Skin epidermis (tissue), 12 donors: ENCODE measurements around the gene RASGRP2.

Source experiments
- H3K27ac ChIP-seq, 21 experiments: fragments of 200-600 bp; sonication (generic) in 11 of 21; one replicate each; pipeline ENCODE4 v1.5.0; 2020; ENCODE audit warnings: mild to moderate bottlenecking in 3 of 21, inconsistent platforms in 2 of 21, moderate library complexity in 2 of 21
- H3K4me3 ChIP-seq, 7 experiments: fragments of 200-600 bp; sonication (generic) in 2 of 7; one replicate each; pipeline ENCODE4 v1.5.0; 2020; ENCODE audit warnings: inconsistent platforms in 2 of 7, mild to moderate bottlenecking in 2 of 7, moderate library complexity in 1 of 7

RASGRP2 gene

DNA sequence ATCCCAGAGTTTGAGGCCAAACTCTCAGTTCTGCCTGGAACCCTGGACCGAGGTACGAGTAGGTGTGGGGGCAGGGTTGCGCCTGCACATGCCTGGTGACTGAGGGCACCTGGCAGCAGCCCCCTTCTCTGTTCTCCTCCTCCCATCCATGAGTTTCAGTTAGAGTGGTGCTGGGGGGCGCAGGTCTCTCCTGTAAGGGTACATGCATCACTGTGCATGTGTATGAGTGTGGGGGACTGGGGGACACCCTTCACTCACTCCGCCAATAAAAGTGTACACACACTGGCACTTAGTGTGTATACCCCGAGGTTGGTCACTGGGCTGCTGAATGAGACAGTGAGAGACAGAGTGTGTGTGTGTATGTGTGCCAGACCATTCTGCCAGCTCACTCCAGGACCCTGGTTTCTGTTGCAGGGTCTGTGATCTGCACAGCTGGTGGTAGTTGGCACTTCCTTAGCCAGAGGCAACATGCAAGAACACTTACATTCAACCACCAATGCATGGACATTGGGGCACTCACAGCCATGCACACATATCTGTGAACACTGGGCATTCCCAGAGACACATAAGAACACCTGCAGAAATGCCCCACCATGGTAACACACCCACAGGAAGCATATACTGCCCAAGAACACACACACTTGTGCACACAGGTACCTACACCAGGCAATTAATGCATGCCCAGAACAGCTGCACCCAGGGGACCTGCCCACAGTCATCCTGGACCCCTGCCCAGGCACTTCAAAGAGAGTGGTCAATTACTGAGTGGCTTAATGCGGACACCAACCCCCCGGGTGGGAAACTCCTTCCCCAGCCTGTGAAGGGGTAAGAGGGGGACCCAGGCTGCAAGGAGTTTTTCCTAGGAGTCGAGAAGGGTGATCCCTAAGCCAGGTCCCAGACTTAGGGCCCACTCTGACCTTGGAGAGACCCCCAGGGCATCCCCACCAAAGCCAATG, 19.8 kb downstream of the RASGRP2 start:
- H3K4me3 ChIP-seq = no peak overlapping the region
- peak overlapping the region in 1 of 21 experiments; percentile 48 for H3K27ac ChIP-seq

- H3K4me3 ChIP-seq = peak within 1 kb of the TSS; percentile 43 to 64 (median 56)
- H3K27ac ChIP-seq = peak within 1 kb of the TSS in 15 of 21 experiments; percentile 15 to 88 (median 60)
Observed at GRCh38 chr11:64723117-64723906, 20.6 kb downstream of the RASGRP2 start, which contains the start of gene NRXN2. Gene NRXN2 (minus strand): TSS chr11:64723197. CDS start chr11:64713699, 9,498 bp downstream.

- Histone ChIP-seq H3K4me3 (peak overlapping the region in 2 of 7 experiments; percentile 48 to 58), H3K27ac (no peak overlapping the region)
Observed at GRCh38 chr11:64722141-64723065, 21.5 kb downstream of the RASGRP2 start.

GRCh38 chr11:64721359-64721699, 22.6 kb downstream of the RASGRP2 start:
- H3K4me3 ChIP-seq = no peak overlapping the region
- no peak overlapping the region for H3K27ac ChIP-seq

DNA sequence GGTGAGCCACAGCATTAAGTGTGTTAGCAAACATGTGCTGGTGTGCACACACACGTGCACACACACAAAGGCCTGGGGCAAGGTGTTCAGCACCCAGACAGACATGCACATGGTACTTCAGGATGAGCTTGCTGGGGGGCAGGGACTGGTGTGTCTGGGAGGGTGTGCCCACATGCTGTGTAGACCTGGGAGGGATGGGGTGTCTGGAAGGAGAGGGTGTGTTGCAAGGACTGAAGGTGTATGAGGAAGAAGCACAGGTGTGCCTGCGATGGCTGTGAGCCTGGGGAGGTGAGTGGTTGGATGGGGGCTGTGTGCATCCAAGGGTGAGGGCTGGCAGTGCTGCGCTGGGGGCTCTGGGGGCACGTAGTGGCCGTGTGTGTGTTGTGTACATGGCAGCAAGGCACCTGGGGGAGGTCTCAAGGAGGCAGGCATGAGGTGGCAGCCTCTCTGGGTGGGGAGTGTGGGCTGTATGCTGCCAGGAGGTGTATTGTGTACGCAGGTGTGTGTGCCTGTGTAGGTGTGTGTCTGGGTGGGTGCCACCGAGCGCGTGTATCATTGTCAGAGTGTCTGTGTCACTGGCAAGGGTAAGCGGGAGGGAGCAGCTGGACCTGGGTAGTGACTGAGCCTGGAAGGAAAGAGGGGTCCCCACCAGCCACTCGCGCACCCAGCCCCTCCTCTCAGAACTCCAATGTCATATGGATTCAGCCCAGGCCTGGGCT, 23.1 kb downstream of the RASGRP2 start:
- no peak overlapping the region for H3K4me3 ChIP-seq
- no peak overlapping the region for H3K27ac ChIP-seq

DNA sequence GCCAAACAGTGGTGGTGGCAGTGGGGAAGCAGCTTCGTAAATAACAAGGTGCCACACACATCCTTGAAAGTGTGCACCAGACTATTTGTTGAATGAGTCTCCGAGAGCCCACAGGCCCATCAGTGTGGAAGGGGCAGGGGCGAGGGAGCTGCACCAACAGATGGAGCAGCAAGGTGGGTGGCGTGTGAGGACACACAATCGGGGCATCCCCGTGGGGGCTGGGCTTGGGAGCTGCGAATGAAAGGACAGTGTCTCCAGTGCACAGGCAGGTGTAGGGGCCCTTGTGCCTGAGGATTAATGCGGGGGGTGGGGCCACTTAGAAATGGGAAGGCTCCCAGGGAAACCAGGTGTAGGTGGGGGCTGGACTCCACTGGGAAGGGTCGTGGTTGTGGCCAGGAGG, 23.8 kb downstream of the RASGRP2 start:
- Histone ChIP-seq H3K4me3 (no peak overlapping the region), H3K27ac (no peak overlapping the region)

- Histone ChIP-seq H3K4me3 (no peak overlapping the region), H3K27ac (no peak overlapping the region)
Observed at GRCh38 chr11:64719406-64719805, 24.5 kb downstream of the RASGRP2 start.

- H3K27ac ChIP-seq = no peak overlapping the region
- H3K4me3 ChIP-seq = no peak overlapping the region
Observed at GRCh38 chr11:64718780-64719124, 25.2 kb downstream of the RASGRP2 start.

GRCh38 chr11:64718084-64718779, 25.7 kb downstream of the RASGRP2 start:
- Histone ChIP-seq H3K4me3 (no peak overlapping the region), H3K27ac (no peak overlapping the region)

DNA sequence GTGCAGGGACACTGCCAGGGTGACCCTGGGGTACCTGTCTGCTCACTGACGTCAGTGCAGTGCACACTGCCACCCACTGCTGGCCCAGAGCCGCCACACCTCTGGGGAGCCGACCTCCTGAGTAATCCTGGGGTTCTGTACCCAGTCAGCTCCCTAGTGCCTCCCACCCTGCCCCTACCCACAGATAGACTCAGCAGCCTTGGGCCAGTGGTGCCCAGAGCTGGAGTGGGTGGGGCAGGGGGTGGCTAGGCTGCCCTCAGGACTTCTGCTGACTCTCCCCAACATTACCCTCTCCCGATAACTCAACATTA, 26.7 kb downstream of the RASGRP2 start:
- H3K4me3 ChIP-seq = no peak overlapping the region

DNA sequence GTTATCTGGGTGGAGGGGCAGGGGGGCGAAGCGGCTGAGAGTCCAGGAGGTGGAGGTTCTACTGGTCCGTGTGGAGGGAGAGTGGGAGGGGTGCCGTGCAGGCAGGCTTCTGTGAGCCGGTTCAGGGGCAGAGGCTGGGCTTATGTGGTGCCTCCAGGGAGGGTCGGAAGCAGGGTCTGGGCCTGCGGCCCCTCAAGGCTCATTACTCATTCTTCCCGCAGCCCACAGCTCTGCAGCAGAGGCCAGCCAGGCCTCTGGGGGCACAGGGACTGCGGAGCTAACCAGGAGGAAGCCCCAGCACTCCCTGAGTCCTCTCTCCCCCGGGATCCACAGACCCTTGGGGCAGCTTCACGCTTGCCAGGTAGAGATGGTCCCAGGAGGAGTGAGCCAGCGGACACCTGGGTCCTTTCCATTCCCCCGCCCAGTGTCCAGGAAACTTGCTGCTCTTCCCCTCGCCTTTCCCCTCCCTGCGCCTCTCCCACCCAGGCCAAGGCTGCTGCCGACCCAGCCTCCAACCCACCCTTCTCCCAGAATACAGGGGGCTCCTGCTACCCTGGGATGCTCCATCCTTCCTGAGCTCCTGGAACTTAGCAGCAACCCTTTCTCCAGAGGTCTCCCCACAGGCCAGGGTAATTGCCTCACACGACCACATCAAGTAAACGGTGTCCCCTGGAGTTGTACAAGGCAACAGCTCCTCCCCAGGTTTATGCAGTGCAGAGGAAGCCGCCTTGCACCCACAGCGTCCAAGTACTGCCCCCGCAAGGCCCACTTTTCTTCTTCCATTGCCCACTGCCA, 27.3 kb downstream of the RASGRP2 start:
- Histone ChIP-seq H3K27ac (no peak overlapping the region), H3K4me3 (no peak overlapping the region)

More for the DNA sequence above, 26.7 kb downstream of the RASGRP2 start:
- no peak overlapping the region for H3K27ac ChIP-seq

- no peak overlapping the region for H3K27ac ChIP-seq
Observed at GRCh38 chr11:64715756-64716472, 28.0 kb downstream of the RASGRP2 start.

GRCh38 chr11:64715110-64715509, 28.8 kb downstream of the RASGRP2 start:
- no peak overlapping the region for H3K27ac ChIP-seq
- no peak overlapping the region for H3K4me3 ChIP-seq

More at GRCh38 chr11:64715756-64716472, 28.0 kb downstream of the RASGRP2 start:
- H3K4me3 ChIP-seq = no peak overlapping the region

DNA sequence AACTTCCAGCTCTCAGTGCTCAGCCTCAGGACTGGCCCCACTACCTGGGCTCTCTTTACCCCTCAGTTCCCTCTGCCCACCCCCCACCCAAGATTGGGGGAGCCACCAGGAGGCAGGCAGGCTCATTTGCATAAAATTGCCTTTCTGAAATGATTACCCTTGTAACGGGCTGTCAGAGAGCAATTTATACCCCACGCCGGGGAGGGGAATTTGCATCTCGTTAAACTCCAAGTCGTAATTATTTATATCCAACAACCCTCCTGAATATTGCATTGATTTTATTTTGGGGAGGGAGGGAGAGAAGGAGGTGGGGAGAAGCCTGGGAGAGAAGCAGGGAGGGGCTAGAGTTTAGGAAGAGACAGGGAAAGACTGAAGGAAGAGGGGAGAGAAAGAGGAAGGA, 29.3 kb downstream of the RASGRP2 start:
- no peak overlapping the region for H3K27ac ChIP-seq
- H3K4me3 ChIP-seq = no peak overlapping the region

- H3K27ac ChIP-seq = no peak overlapping the region
- no peak overlapping the region for H3K4me3 ChIP-seq
Observed at GRCh38 chr11:64713781-64714363, 30.1 kb downstream of the RASGRP2 start.

DNA sequence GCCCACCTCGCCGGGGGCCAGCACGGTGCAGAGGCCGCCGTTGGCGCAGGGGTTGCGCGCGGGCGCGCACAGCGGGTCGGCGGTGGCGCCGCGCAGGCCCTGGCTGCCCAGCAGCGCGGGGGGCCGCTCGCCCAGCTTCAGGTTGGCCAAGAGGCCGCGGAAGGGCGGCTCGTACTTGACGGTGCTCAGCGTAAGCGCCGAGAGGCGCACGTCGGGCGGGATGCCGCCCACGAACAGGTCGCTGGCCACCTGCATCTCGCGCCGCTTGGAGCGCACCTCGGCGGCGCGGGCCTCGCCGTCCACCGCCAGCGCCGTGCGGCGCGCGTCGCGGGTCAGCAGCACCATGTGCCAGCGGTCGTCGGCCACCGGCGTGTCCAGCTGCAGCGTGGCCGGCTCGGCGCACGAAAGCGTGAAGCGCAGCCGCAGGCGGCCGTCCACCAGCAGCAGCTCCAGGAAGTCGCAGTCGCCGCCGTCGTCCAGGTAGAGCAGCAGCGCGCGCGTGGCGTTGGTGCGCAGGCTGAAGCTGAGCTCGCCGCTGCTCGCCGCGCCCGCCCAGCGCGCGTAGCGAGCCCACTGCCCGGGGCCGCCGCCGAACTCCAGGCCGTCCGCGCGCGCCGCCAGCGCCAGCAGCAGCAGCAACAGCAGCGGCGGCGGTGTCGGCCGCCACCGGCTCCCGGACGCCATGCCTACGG, 30.8 kb downstream of the RASGRP2 start:
- Histone ChIP-seq H3K4me3 (no peak overlapping the region), H3K27ac (no peak overlapping the region)
